ENCODE data around the gene CACNA1B. TPM values are rescaled to one million over a fixed set of nuclear protein-coding genes. Genes with fewer than 3 reads are reported as not detected.
A peak's percentile ranks its signal among the peaks of the same experiment; 100 is the strongest.

Gene CACNA1B
- polyA plus RNA-seq, 1 of the 3 experiments (the other 2 are of a cell fraction): 0.03 TPM

GRCh38 chr9:138021251-138022056, 143.9 kb downstream of the CACNA1B start:
- H3K4me3 ChIP-seq (ENCODE audit: low read depth in 2 of 2, low read length in 1 of 2): no peak overlapping the region
- H3K27ac ChIP-seq (ENCODE audit: low read depth in 2 of 2, low read length in 1 of 2): no peak overlapping the region; a peak in 1 of 4 replicates
- DNase-seq: peak; percentile 19
- H3K9me3 ChIP-seq: no peaks in the 10 kb centered on the region
- no peak for TF ChIP-seq EP300 (IDR thresholded peaks at IDR 0.05; ENCODE audit: borderline replicate concordance in 1 of 2, low read depth in 1 of 2, low read length in 1 of 2)
- TF ChIP-seq GABPA (IDR thresholded peaks at IDR 0.05; ENCODE audit: low read depth): no peak
- no peak for TF ChIP-seq NFIC (IDR thresholded peaks at IDR 0.05; ENCODE audit: borderline replicate concordance)
- TF ChIP-seq SMC3 (IDR thresholded peaks at IDR 0.05; ENCODE audit: low read depth, low read length): no peak
- TF ChIP-seq REST (IDR thresholded peaks at IDR 0.05; ENCODE audit: low read depth, low read length): no peak
- no peak overlapping the region for H3K9ac ChIP-seq
- peaks cover 0 to 2% of the 10 kb centered on the region in 2 experiments; a peak in 1 of 4 replicates for H3K4me1 ChIP-seq (ENCODE audit: control insufficient read depth in 1 of 2, insufficient read depth in 2 of 2, low read depth in 1 of 2, low read length in 1 of 2)
- H3F3A ChIP-seq (replicated peaks; ENCODE audit: insufficient read depth): no peaks in the 10 kb centered on the region
- H4K20me1 ChIP-seq (ENCODE audit: insufficient read depth): no peaks in the 10 kb centered on the region
- 49% methylated on average over 8 of the region's 15 CpGs for WGBS (ENCODE audit: low lambda C conversion rate)
- CTCF ChIA-PET: no interaction called here
- H3K36me3 ChIP-seq (replicated peaks in 1 of 2; ENCODE audit: control insufficient read depth in 1 of 2, insufficient read depth in 2 of 2, low read length in 1 of 2): no peaks in the 10 kb centered on the region
- POLR2A ChIA-PET: interaction anchor here (0.6 kb wide), 1 partner anchor 117 kb away, joined by 4 read pairs; no protein-coding TSS in a partner anchor
- H3K4me2 ChIP-seq: no peak overlapping the region
- no peaks in the 10 kb centered on the region for H3K27me3 ChIP-seq (ENCODE audit: insufficient read depth)
- H3K9me2 ChIP-seq: no peaks in the 10 kb centered on the region
- H2AFZ ChIP-seq (ENCODE audit: low read depth): no peak overlapping the region
- no peaks in the 10 kb centered on the region for H3K79me2 ChIP-seq (ENCODE audit: insufficient read depth)

DNA sequence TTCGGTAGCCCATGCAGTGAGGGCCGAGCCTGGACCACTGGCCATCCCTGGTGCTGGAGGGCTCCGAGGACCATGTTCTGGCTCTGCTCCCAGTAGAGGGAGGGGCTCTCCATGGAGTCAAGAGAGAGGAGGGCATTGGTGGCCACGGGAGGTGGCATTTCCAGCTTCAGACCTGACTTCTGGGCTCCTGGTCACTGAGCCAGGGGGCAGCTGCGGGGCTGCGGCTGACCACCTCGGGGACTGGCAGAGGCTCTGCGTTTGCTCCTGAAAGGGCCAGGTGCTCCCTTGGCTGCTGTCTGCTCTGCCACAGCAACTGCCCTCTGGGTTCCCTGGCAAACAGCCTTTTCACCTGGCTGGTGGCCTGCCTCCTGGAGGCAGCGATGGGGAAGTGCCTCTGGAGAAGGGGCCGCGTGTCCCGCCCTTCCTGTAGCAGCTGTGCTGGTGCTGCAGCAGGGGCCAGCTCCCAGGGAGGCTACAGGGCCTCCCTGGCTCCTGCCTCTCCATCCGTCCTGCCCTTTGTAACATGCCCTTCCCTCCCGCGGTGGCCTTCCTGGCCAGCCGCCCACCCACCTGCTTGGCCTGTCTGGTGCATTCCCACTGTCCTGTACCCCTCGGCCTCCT, 144.6 kb downstream of the CACNA1B start:
- Histone ChIP-seq H2AFZ (ENCODE audit: low read depth) (no peak overlapping the region), H3F3A (replicated peaks; ENCODE audit: insufficient read depth) (no peaks in the 10 kb centered on the region), H4K20me1 (ENCODE audit: insufficient read depth) (no peaks in the 10 kb centered on the region), H3K27me3 (ENCODE audit: insufficient read depth) (no peaks in the 10 kb centered on the region), H3K9ac (no peak overlapping the region), H3K9me3 (peaks cover 4% of the 10 kb centered on the region; the same call in 1 of the 2 replicates), H3K4me2 (no peak overlapping the region), H3K27ac (ENCODE audit: low read depth in 2 of 2, low read length in 1 of 2) (no peak overlapping the region; a peak in 1 of 4 replicates), H3K36me3 (replicated peaks in 1 of 2; ENCODE audit: control insufficient read depth in 1 of 2, insufficient read depth in 2 of 2, low read length in 1 of 2) (no peaks in the 10 kb centered on the region), H3K4me1 (ENCODE audit: control insufficient read depth in 1 of 2, insufficient read depth in 2 of 2, low read depth in 1 of 2, low read length in 1 of 2) (peaks cover 0 to 2% of the 10 kb centered on the region in 2 experiments; a peak in 1 of 4 replicates), H3K79me2 (ENCODE audit: insufficient read depth) (no peaks in the 10 kb centered on the region), H3K9me2 (no peaks in the 10 kb centered on the region), H3K4me3 (ENCODE audit: low read depth in 2 of 2, low read length in 1 of 2) (no peak overlapping the region)
- peak; percentile 22 for DNase-seq
- 68% methylated on average over 10 of the region's 17 CpGs for WGBS (ENCODE audit: low lambda C conversion rate)
- ChIA-PET CTCF (no interaction called here), POLR2A (no interaction called here)
- no peak for TF ChIP-seq YY1 (IDR thresholded peaks at IDR 0.05; ENCODE audit: low read depth)
- TF ChIP-seq REST (IDR thresholded peaks at IDR 0.05; ENCODE audit: low read depth, low read length): no peak
- no peak for TF ChIP-seq NFIC (IDR thresholded peaks at IDR 0.05; ENCODE audit: borderline replicate concordance)
- no peak for TF ChIP-seq USF2 (IDR thresholded peaks at IDR 0.05; ENCODE audit: borderline replicate concordance, low read depth, low read length)
- no peak for TF ChIP-seq IRF3 (IDR thresholded peaks at IDR 0.05; ENCODE audit: low read depth, low read length)
- TF ChIP-seq MEF2A (IDR thresholded peaks at IDR 0.05; ENCODE audit: borderline replicate concordance, low read depth): no peak
- TF ChIP-seq CHD2 (IDR thresholded peaks at IDR 0.05; ENCODE audit: low read length, partially characterized antibody): no peak

Data from SK-N-SH (cell line).